Pancreas (tissue), 10 donors: Measurements from ENCODE around the gene NPFFR2. TPM values are rescaled to one million over a fixed set of nuclear protein-coding genes. Genes with fewer than 3 reads are reported as not detected.

Source experiments
- ATAC-seq, 4 donors: fragments of 200-7000 bp; cut with Tn5 transposase; one replicate each; pipeline versions ENCODE4 v1.8.0 to v1.9.1; 2020; ENCODE audit warnings: mild to moderate bottlenecking in 4 of 4, moderate library complexity in 4 of 4
- DNase-seq, 6 donors: peaks; one replicate each; pipeline ENCODE4 v3.0.0-alpha.2; 2020
- FAIRE-seq: peaks from 2 replicates; lab custom pipeline; 2012; peaks lifted over from hg19 to GRCh38; lab: Jason Lieb, UNC
- H3K27ac ChIP-seq, 4 donors: fragments of 200-600 bp; sonication (generic); 1 replicate in 3 of 4; 2 replicates in 1 of 4; pipeline versions ENCODE4 v1.5.0 to v1.8.0; 2020
- H3K27me3 ChIP-seq, 4 donors: fragments of 200-600 bp; one replicate each; pipeline ENCODE4 v1.8.0; 2021
- H3K36me3 ChIP-seq, 3 donors: fragments of 200-600 bp; sonication (generic) in 1 of 3; one replicate each; pipeline versions ENCODE4 v1.5.0 to v1.8.0; 2020 to 2021
- H3K4me1 ChIP-seq, 3 donors: fragments of 200-600 bp; one replicate each; pipeline ENCODE4 v1.8.0; 2021
- H3K4me3 ChIP-seq, 4 donors: fragments of 200-600 bp; sonication (generic) in 2 of 4; one replicate each; pipeline versions ENCODE4 v1.5.0 to v1.8.0; 2020 to 2021
- H3K9me3 ChIP-seq, 4 donors: fragments of 200-600 bp; one replicate each; pipeline ENCODE4 v1.8.0; 2021
- WGBS, 2 donors: extraction: QIAGEN DNeasy Blood & Tissue Kit; methylation state at CpG; one replicate each; pipeline ENCODE4 v1.1.7; 2013; 5-methylcytosine and 5-hydroxymethylcytosine counted together
- intact Hi-C, 3 donors: fragments of 100-400 bp; cut with DNase I; formaldehyde crosslinking; loops; one replicate each; pipeline versions ENCODE4 v1.11.1 to v1.14.2; 2022
- polyA plus RNA-seq, 2 donors: library from polyadenylated mRNA; stranded (reverse); fragments of 200-250 nt; gene quantifications; one replicate each; pipeline ENCODE4 v1.2.3, GENCODE V29; 2013
- total RNA-seq, 6 donors: library from RNA; stranded (reverse); fragmentation: NEBNext Ultra II Directional in 4 of 6; extraction: Animal tissue kit (Norgen Biotek cat#: 25700) in 4 of 6; gene quantifications; one replicate each; pipeline versions ENCODE4 v1.2.1 to v1.2.4, GENCODE V29; 2021 to 2023
- TF ChIP-seq, protein P1 (sequence below), 4 donors: fragments of 200-600 bp; sonication (generic) in 3 of 4; IDR thresholded peaks; one replicate each; pipeline versions ENCODE4 v1.5.0 to v1.8.0; 2021; ENCODE audit warnings: antibody characterized with exemption in 4 of 4
- donor health status: healthy with polysubstance abuse.
- donor health status: DM: no; HTN: no; CAD: no; lungs with moderate emphysema.
- donor health status: DM: no; HTN: no; CAD: no.
- donor health status: control.
- donor health status: control.
- donor health status: Bipolar disorder and iron deficiency.
- donor health status: DM: yes; HTN: yes; CAD: no.
- donor health status: DM: no; HTN: no; CAD: no.
- donor health status: DM: no; HTN: no; CAD: no.
- donor health status: DM: yes; HTN: yes; CAD: no.

The NPFFR2 gene
- total and polyA plus RNA-seq, 8 donors: not detected

DNA sequence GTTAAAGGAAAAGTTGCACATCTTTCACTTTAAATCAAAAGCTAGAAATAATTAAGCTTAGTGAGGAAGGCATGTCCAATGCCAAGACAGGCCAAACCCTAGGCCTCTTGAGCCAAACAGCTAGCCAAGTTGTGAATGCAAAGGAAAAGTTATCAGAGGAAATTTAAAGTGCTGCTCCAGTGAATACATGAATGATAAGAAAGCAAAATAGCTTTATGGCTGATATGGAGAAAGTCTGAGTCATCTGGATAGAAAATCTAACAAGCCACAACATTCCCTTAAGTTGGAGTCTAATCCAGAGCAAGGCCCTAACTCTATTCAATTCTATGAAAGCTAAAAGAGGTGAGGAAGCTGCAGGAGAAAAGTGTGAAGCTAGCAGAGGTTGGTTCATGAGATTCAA lies 23.8 kb downstream of the NPFFR2 start:
- FAIRE-seq (no peak), DNase-seq (no peak), ATAC-seq (no peak)
- TF ChIP-seq, protein P1, sequence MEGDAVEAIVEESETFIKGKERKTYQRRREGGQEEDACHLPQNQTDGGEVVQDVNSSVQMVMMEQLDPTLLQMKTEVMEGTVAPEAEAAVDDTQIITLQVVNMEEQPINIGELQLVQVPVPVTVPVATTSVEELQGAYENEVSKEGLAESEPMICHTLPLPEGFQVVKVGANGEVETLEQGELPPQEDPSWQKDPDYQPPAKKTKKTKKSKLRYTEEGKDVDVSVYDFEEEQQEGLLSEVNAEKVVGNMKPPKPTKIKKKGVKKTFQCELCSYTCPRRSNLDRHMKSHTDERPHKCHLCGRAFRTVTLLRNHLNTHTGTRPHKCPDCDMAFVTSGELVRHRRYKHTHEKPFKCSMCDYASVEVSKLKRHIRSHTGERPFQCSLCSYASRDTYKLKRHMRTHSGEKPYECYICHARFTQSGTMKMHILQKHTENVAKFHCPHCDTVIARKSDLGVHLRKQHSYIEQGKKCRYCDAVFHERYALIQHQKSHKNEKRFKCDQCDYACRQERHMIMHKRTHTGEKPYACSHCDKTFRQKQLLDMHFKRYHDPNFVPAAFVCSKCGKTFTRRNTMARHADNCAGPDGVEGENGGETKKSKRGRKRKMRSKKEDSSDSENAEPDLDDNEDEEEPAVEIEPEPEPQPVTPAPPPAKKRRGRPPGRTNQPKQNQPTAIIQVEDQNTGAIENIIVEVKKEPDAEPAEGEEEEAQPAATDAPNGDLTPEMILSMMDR (IDR thresholded peaks at IDR 0.05): no peak
- H3K9me3 ChIP-seq: no peaks in the 10 kb centered on the region
- H3K27ac ChIP-seq: no peak overlapping the region
- H3K4me1 ChIP-seq: no peaks in the 10 kb centered on the region
- H3K36me3 ChIP-seq: no peaks in the 10 kb centered on the region
- H3K27me3 ChIP-seq: no peaks in the 10 kb centered on the region
- intact Hi-C loops: no loop called here
- H3K4me3 ChIP-seq: no peak overlapping the region

DNA sequence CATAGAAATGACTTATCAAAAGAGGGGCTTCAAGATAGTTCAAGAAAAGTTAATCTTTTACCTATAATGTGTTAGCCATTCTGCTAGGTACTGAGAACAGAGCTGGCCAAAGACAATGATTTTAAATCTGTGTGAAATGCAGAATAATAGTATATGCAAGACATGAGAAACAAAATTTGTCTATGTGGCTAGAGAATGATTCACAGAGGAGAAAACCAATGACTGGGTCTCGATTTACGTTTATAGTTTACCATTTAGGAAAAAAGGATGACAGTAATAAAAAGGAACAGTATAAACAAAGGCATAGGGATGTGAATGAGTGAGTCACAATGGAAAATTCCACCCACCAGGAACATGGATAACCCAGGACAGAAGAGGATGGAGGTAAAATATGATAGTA lies 31.9 kb downstream of the NPFFR2 start:
- no peak overlapping the region for H3K27ac ChIP-seq
- no peak overlapping the region for H3K4me3 ChIP-seq
- FAIRE-seq (no peak), DNase-seq (no peak), ATAC-seq (no peak)
- 50 to 63% methylated on average over 2 of the region's 2 CpGs for whole genome bisulfite sequencing, 2 donors
- no peaks in the 10 kb centered on the region for H3K9me3 ChIP-seq
- TF ChIP-seq, protein P1 (IDR thresholded peaks at IDR 0.05): no peak
- no peaks in the 10 kb centered on the region for H3K4me1 ChIP-seq
- intact Hi-C loops: no loop called here
- H3K36me3 ChIP-seq: no peaks in the 10 kb centered on the region
- no peaks in the 10 kb centered on the region for H3K27me3 ChIP-seq

DNA sequence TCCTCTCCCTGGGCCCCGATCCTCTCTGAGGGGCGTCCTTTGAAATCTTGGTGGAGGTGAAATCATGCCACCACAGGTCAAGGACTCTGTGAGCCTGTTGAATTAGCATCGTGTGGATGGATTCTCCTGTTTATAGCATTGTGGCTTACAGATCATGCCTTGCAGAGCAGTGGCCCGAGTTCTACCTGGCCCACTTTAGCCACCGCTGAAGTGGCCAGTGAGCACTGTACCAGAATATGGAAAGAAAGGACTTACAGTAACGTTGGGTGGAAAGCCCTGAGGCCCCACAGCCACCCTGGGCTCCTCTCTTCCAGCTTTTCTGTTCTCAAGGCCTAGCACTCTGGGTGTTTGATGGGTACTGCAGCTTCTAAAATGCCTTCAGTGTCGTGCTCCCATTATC lies 35.3 kb downstream of the NPFFR2 start:
- H3K9me3 ChIP-seq: no peaks in the 10 kb centered on the region
- no peak overlapping the region for H3K4me3 ChIP-seq
- H3K27ac ChIP-seq: no peak overlapping the region
- 59 to 66% methylated on average over 7 of the region's 7 CpGs for WGBS, 2 donors
- ATAC-seq (no peak), FAIRE-seq (no peak), DNase-seq (peak in 1 of 6 donors; percentile 3)
- no peaks in the 10 kb centered on the region for H3K27me3 ChIP-seq
- TF ChIP-seq, protein P1 (IDR thresholded peaks at IDR 0.05): no peak
- intact Hi-C loops: no loop called here
- H3K36me3 ChIP-seq: no peaks in the 10 kb centered on the region
- no peaks in the 10 kb centered on the region for H3K4me1 ChIP-seq

DNA sequence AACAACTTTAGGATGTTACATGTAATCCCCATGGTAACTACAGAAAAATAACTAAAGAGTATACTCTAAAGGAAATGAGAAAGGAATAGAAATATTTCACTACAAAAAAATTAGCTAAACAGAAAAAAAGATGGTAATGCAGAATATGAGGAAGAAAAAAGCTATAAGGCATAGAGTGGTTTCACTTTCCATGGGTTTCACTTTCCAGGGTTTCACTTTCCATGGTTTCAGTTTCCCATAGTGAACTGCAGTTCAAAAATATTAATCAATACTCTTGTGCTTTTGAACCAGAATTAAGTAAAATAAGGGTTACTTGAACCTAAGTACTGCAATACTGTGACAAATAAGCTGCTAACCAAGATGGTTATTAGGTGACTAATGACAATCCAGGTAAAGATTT lies 42.0 kb downstream of the NPFFR2 start:
- intact Hi-C loops: no loop called here
- no peak overlapping the region for H3K27ac ChIP-seq
- ATAC-seq: no peak
- no peak for DNase-seq
- no peak for FAIRE-seq
- H3K4me1 ChIP-seq: no peaks in the 10 kb centered on the region
- H3K27me3 ChIP-seq: no peaks in the 10 kb centered on the region
- H3K36me3 ChIP-seq: no peaks in the 10 kb centered on the region
- H3K4me3 ChIP-seq: no peak overlapping the region
- no peaks in the 10 kb centered on the region for H3K9me3 ChIP-seq
- TF ChIP-seq, protein P1 (IDR thresholded peaks at IDR 0.05): no peak

DNA sequence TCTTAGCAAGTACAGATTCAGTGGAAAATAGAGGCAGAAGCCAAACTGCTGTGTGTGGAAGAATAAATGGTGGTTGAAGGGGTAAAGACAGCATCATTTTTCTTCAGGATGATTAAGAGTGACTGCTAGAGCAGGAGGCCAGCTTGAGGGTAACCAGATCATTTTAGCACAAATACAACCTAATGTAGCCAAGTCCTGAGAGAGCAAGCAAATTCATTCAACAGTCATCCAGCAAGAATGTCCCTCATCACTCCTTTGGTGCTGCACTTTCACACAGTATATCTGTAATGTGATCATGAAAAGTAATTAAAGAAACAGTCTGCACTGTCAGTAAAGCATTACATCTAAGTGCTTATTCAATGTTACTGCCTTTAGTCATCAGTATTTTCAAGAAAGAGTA lies 44.8 kb downstream of the NPFFR2 start:
- Histone ChIP-seq H3K27ac (no peak overlapping the region), H3K9me3 (no peaks in the 10 kb centered on the region), H3K4me3 (no peak overlapping the region), H3K4me1 (no peaks in the 10 kb centered on the region), H3K27me3 (no peaks in the 10 kb centered on the region), H3K36me3 (no peaks in the 10 kb centered on the region)
- ATAC-seq: no peak
- DNase-seq: no peak
- TF ChIP-seq, protein P1 (IDR thresholded peaks at IDR 0.05): no peak
- FAIRE-seq: no peak
- intact Hi-C loops: no loop called here
